ENCODE results near the gene VDR.
A peak's percentile ranks its signal among the peaks of the same experiment; 100 is the strongest.

VDR gene

DNA sequence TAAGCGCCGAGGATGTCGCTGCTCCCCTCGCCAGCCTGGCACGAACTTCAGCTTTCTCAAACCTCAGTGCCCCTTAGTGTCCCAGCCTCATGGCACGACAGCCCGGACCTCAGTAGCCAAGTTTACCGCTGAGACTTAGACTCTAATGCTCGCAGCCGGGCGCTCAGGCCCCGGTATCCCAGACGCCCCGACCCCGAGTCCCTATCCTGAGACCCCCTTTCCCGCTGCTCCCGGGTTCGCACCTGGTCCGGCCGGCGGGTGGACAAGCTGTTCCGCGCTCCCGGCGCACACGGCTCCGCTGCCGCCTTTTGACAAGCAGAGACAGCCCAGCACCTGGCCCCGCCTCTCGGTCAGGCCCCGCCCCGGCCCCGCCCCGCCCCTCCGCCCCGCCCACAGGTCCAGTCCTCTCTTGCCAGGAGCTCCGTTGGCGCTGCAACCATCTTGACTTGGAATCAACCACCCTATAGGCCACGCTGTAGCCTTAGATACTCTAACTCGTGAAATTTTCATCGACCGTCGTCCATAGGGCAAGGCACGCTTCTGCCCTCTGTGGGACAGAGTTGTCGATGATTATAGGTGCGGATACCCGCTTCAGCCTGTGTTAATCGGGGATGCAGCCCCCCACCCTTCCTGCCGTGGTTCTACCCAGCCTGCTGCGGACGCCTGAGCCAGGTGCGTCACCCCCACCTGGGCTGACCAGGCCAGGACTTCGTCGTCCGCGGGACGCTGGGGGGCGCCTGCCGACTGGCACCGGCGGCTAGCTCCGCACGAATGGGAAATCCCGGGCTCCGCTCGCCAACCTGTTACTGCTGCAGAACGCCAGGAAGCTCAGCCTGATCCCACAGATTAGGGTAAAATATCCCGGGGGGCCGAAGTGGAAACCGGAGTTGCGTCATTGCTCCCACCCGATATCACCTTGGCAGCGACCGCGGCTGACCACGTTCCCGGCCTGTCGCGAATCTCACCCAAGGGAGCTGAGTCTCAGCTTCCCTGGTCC is at the start of gene VDR:
TSS of gene VDR (minus strand) at position 282 of the 997 bp plus-strand sequence. CDS start 25,881 bp downstream, outside the sequence.
- peak within 1 kb of the TSS; percentile 39; the same call in 1 of the 2 replicates for H3K9ac ChIP-seq
- TF ChIP-seq Cebpa-rat (IDR thresholded peaks at IDR 0.05), result no peak

DNA sequence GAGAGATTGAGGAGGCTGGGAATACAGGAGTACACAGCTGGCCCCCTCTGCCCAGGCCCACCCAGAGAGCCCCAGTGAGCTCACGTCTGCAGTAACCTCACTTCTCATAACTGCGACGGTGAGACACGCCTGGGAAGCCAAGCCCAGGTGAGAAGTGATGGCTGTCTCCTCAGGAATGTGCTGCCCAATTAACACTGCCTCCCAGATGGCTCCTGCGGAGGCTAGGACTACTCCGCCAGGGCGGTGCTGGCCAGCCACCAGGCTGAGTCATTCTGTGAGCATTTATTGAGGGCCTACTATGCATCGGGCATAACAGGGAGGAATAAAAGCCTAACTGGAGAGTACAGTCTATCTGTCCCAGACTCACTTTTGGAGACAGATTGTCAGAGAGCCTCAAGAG is 49.3 kb upstream of the VDR start:
- Histone ChIP-seq H3K9me3 (peaks cover 23% of the 10 kb centered on the region), H3K27me3 (no peaks in the 10 kb centered on the region), H3K4me3 (no peak overlapping the region), H3K4me2 (no peak overlapping the region), H3K4me1 (peaks cover 20% of the 10 kb centered on the region), H3K36me3 (no peaks in the 10 kb centered on the region), H3K9ac (no peak overlapping the region), H4K20me1 (no peaks in the 10 kb centered on the region), H3K27ac (no peak overlapping the region)
- TF ChIP-seq Cebpa-rat (IDR thresholded peaks at IDR 0.05), result no peak

More for the DNA sequence above, at the start of gene VDR:
- Histone ChIP-seq H3K4me2 (peak within 1 kb of the TSS; percentile 81), H3K9me3 (no peaks in the 10 kb centered on the region), H3K4me1 (peaks cover 53% of the 10 kb centered on the region), H4K20me1 (no peaks in the 10 kb centered on the region), H3K27me3 (peaks cover 62% of the 10 kb centered on the region), H3K27ac (peak within 1 kb of the TSS; percentile 2; the same call in 1 of the 2 replicates), H3K4me3 (peak within 1 kb of the TSS; percentile 69), H3K36me3 (no peaks in the 10 kb centered on the region)

DNA sequence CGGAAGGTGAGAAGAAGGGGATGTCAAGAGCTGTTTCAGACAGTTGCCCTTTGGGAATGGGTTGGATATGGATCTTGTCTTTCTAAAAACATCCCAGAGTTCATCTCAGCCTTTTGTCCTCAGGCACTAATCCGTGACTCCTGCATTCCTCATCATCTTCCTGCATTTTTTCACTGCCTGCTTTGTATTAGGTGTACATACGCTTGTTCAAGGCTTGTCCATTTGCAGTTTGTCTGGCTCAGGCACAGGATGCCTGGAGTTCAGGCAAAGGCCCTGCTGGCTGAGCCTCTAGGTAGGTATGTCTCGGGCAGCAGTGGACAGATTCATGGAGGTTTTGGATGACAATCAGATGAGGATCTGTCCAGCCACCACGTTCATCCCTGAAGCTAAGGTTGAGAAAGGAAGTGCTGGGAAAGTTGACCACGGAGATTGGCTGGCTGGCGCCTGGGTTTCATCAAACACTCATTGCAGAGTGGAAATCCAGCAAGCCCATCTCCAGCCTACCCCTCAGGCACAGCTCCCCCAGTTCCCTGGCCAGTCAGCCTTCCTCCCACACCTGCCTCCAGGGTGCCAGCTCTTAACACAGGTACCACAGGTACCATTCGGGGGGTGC is 46.2 kb upstream of the VDR start:
- H4K20me1 ChIP-seq, result no peaks in the 10 kb centered on the region
- H3K4me2 ChIP-seq, result no peak overlapping the region
- peaks cover 28% of the 10 kb centered on the region for H3K4me1 ChIP-seq
- TF ChIP-seq Cebpa-rat (IDR thresholded peaks at IDR 0.05), result no peak
- no peak overlapping the region for H3K4me3 ChIP-seq
- H3K36me3 ChIP-seq, result no peaks in the 10 kb centered on the region
- no peaks in the 10 kb centered on the region for H3K27me3 ChIP-seq
- H3K27ac ChIP-seq, result no peak overlapping the region
- no peak overlapping the region for H3K9ac ChIP-seq
- no peaks in the 10 kb centered on the region for H3K9me3 ChIP-seq

DNA sequence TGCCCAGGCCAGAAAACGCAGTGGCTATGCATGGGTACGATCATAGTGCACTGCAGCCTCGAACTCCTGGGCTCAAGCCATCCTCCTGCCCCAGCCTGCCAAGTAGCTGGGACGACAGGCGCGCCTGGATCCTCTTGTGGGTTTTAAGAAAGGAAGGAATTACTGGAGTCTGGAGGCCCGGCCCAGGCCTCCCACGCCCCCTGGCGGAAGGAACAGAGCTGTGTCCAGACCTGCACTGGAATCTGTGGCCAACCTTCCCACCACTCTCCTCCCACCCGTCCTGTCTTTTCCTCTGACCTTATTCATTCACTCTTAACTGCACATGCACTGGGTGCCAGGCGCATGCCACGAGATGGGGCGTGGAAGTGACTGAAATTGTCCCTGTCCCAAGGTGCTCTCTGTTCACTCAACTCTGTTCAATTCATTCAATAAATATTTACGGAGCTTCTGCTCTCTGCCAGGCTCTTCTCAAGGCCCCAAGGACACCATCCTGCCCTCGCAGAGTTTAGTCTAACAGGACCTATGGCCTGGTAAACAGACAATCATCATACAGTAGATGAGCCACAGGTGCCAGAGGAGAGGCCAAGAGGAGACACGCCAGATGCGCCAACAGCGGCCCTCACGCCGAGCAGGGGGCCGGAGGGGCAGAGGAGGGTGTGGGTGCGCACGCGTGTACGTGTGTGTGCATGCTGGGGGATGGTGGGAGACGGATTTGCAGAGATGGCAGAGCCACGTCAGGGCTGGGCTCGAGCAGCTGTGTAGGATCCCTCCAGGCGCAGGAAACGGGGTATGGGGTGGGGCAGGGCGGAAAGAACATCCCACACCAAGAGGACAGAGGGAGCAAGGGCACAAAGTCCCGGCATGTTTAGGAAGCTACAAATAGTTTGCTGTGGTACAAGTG is 44.9 kb upstream of the VDR start:
- H3K27me3 ChIP-seq, result no peaks in the 10 kb centered on the region
- H3K9me3 ChIP-seq, result no peaks in the 10 kb centered on the region
- H3K9ac ChIP-seq, result no peak overlapping the region
- no peaks in the 10 kb centered on the region for H3K36me3 ChIP-seq
- H3K4me1 ChIP-seq, result peaks cover 28% of the 10 kb centered on the region
- H3K4me3 ChIP-seq, result no peak overlapping the region
- TF ChIP-seq Cebpa-rat (IDR thresholded peaks at IDR 0.05), result no peak
- no peaks in the 10 kb centered on the region for H4K20me1 ChIP-seq
- H3K4me2 ChIP-seq, result peak overlapping the region; percentile 11; the same call in 1 of the 2 replicates
- no peak overlapping the region for H3K27ac ChIP-seq

DNA sequence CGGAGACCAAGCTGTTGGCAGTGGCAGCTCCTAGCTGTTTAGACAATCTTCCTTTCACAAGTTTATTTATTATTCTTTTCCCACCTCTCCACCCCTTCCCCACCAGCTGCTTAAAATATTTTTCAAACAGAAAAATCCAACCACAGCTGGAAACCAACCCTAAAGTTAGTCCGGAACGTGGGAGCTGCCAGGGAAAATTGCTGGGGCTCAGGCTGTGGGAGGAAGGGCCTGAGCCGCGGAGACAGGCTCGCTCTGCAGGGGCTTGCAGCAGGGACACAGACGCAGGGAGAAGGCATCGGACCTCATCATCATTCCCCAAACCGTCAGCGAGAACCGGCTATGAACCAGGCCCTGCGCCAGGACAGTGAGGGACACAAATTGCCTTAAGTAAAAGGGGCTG is 42.5 kb upstream of the VDR start:
- no peak for TF ChIP-seq Cebpa-rat (IDR thresholded peaks at IDR 0.05)
- Histone ChIP-seq H3K27ac (no peak overlapping the region), H3K9ac (no peak overlapping the region), H3K4me3 (no peak overlapping the region), H3K27me3 (no peaks in the 10 kb centered on the region), H3K4me2 (no peak overlapping the region), H3K9me3 (no peaks in the 10 kb centered on the region), H3K36me3 (no peaks in the 10 kb centered on the region), H3K4me1 (peaks cover 41% of the 10 kb centered on the region), H4K20me1 (no peaks in the 10 kb centered on the region)

DNA sequence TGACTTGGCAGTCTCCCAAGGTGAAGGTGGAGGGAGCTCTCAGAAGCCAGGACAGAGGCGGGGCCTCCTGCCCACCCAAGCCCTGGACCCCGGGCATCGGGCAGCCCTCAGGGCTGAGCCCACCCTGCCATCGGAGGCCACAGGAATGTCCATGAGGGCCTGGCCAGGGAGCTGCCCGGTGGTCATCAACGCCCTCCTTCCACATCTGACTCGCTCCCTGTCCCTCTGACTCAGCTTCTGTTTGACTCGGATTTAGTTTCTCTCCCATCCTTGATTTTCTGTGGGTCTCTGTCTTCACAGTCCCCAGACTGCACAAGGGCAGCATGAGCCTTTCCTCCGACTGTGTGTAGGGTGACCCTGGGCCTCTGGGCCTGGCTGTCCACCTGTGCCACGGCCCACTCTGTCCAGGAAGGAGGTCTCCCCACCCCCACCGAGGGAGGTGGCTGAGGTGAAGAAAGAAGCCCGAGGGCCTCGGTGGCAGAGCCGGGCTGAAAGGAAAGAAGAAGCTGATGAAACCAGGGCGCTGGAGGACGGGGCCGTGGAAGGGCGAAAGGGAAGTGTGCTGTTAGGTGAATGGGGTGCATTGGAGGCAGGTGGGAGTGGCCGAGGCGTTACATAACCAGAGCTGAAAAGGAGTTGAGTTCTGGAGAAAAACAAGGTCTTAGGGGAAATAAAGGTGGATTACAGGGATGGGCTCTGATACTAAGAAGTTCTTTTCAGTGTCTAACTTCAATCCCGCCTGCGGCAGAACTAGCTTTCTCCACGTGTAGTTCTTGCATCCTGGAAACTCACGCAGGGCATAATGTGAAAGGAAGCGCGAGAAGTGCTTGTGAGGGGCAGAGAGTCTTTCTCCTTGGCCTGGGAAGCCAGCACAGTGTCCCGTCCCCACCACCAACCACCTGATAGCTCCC is 41.9 kb upstream of the VDR start:
- H3K9ac ChIP-seq, result no peak overlapping the region
- no peak overlapping the region; the same call in 1 of the 2 replicates for H3K27ac ChIP-seq
- no peaks in the 10 kb centered on the region for H3K36me3 ChIP-seq
- no peaks in the 10 kb centered on the region for H3K9me3 ChIP-seq
- no peaks in the 10 kb centered on the region for H4K20me1 ChIP-seq
- peaks cover 41% of the 10 kb centered on the region for H3K4me1 ChIP-seq
- no peak for TF ChIP-seq Cebpa-rat (IDR thresholded peaks at IDR 0.05)
- H3K4me3 ChIP-seq, result no peak overlapping the region
- H3K4me2 ChIP-seq, result no peak overlapping the region
- H3K27me3 ChIP-seq, result no peaks in the 10 kb centered on the region

DNA sequence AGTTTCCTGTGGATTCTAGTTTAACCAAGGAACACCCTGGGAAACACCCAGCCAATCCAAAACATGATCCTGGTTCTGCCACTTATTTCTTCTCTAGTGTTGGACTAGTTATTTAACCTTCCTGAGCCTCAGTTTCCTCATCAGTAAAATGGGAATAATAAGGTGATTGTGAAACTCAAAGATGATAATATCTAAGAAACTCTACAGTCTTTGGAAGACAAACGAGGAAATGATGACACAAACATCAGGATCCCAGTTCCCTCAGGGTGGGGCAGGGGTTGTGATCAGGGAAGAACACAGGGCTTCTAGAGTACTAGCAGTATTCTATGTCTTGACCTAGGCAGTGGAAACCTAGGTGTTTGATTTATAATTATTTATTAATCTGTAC is 40.5 kb upstream of the VDR start:
- Histone ChIP-seq H3K4me2 (no peak overlapping the region), H3K27ac (no peak overlapping the region), H4K20me1 (no peaks in the 10 kb centered on the region), H3K4me3 (no peak overlapping the region), H3K27me3 (no peaks in the 10 kb centered on the region), H3K9ac (no peak overlapping the region), H3K9me3 (no peaks in the 10 kb centered on the region), H3K36me3 (no peaks in the 10 kb centered on the region), H3K4me1 (peaks cover 54% of the 10 kb centered on the region)
- TF ChIP-seq Cebpa-rat (IDR thresholded peaks at IDR 0.05), result no peak

DNA sequence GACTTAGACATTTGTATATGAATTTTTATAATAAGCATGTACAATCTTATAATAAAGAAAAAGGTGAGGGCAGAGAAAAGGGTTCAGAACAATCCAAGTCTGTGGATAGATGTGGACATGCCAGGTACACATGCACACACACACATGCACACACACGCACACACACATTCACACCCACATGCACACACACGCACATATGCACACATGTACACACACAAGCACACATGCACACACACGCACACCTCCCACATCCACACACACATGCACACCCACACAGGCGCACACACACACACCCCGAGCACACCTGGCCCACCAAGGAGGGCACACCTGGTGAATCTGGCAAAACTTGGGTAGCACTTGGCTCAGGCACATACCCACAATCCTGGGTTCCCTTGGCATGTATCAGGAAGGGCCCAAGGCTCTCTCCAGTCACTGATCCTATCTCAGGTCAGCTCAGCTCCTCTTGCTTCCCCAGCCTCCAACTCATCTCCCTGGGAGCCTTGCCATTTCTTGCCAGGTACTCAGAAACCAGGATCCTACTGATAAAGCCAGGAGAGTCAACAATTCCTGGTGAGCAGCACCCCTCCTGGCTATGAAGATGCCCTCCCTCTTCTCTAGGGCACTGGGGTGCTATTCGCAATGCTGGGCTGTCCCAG is 40.0 kb upstream of the VDR start:
- Histone ChIP-seq H3K9me3 (no peaks in the 10 kb centered on the region), H3K4me2 (no peak overlapping the region), H3K27me3 (no peaks in the 10 kb centered on the region), H3K4me3 (no peak overlapping the region), H3K9ac (no peak overlapping the region), H3K36me3 (no peaks in the 10 kb centered on the region), H3K27ac (no peak overlapping the region), H4K20me1 (no peaks in the 10 kb centered on the region), H3K4me1 (peaks cover 54% of the 10 kb centered on the region)
- no peak for TF ChIP-seq Cebpa-rat (IDR thresholded peaks at IDR 0.05)
